Vagina (tissue), 2 donors: ENCODE data around the gene CORO6. TPM values are rescaled to one million over a fixed set of nuclear protein-coding genes. Genes with fewer than 3 reads are reported as not detected.
"Not testable (repeated sequence)": the region's sequence is repeated elsewhere in the genome, so short reads cannot be mapped to it uniquely, and the experiment has no call there.

ENCODE experiments used
- DNase-seq, 2 donors: peaks; one replicate each; pipeline ENCODE4 v3.0.0-alpha.2; 2017; ENCODE audit errors: extremely low spot score in 2 of 2
- H3K27ac ChIP-seq: fragments of 200-600 bp; sonication (generic); one replicate; pipeline ENCODE4 v1.5.1; 2019
- H3K27me3 ChIP-seq: fragments of 200-600 bp; sonication (generic); one replicate; pipeline ENCODE4 v1.5.1; 2019
- H3K36me3 ChIP-seq, 2 donors: fragments of 200-600 bp; sonication (generic); one replicate each; pipeline ENCODE4 v1.5.1; 2017 to 2019
- H3K4me1 ChIP-seq: fragments of 200-600 bp; sonication (generic); one replicate; pipeline ENCODE4 v1.5.1; 2019
- H3K4me3 ChIP-seq, 2 donors: fragments of 200-600 bp; sonication (generic); 1 replicate in 1 of 2; 2 replicates in 1 of 2; pipeline ENCODE4 v1.5.1; 2016 to 2019
- H3K9me3 ChIP-seq: fragments of 200-600 bp; sonication (generic); one replicate; pipeline ENCODE4 v1.5.1; 2019
- CTCF ChIP-seq, 3 experiments: fragments of 450-650 bp in 2 of 3; fragments of 200-600 bp in 1 of 3; sonication (generic) in 1 of 3; IDR thresholded peaks; one replicate each; pipeline ENCODE4 v1.5.1; 2017 to 2019; ENCODE audit warnings: antibody characterized with exemption in 3 of 3, mild to moderate bottlenecking in 2 of 3, moderate library complexity in 2 of 3
- POLR2A ChIP-seq, 2 donors: fragments of 450-650 bp; IDR thresholded peaks; one replicate each; pipeline ENCODE4 v1.6.1; 2017; ENCODE audit warnings: antibody characterized with exemption in 2 of 2, mild to moderate bottlenecking in 2 of 2, moderate library complexity in 2 of 2
- POLR2AphosphoS5 ChIP-seq, 2 donors: sonication (generic); formaldehyde crosslinking; IDR thresholded peaks; one replicate each; pipeline ENCODE4 v1.9.0; 2017; ENCODE audit warnings: antibody characterized with exemption in 2 of 2, mild to moderate bottlenecking in 2 of 2, low read depth in 1 of 2; ENCODE audit not compliant: insufficient read depth in 1 of 2
- intact Hi-C: fragments of 100-400 bp; cut with DNase I; formaldehyde crosslinking; loops from one replicate; pipeline ENCODE4 v1.15.1; 2023
- total RNA-seq: library from RNA; depleted of rRNA; stranded (reverse); fragments of >200 nt; gene quantifications from one replicate; pipeline ENCODE4 v1.2.3, GENCODE V29; 2016

CORO6 gene
- total RNA-seq, 1 donor from 2014 or later = 23.6 TPM

- Histone ChIP-seq H3K4me1 (no peaks in the 10 kb centered on the region), H3K36me3 (peaks cover 0 to 7% of the 10 kb centered on the region in 2 donors), H3K27me3 (no peaks in the 10 kb centered on the region), H3K27ac (no peak overlapping the region), H3K9me3 (no peaks in the 10 kb centered on the region), H3K4me3 (no peak overlapping the region)
- intact Hi-C loops = no loop called here
- no peak for DNase-seq
- TF ChIP-seq POLR2AphosphoS5 (IDR thresholded peaks at IDR 0.05; ENCODE audit: insufficient read depth in 1 of 2, low read depth in 1 of 2) = no peak
- no peak for TF ChIP-seq CTCF (IDR thresholded peaks at IDR 0.05)
- TF ChIP-seq POLR2A (IDR thresholded peaks at IDR 0.05) = no peak
These were observed 31.4 kb upstream of the CORO6 start for GRCh38 chr17:29653995-29654714.

GRCh38 chr17:29652976-29653375 lies 30.3 kb upstream of the CORO6 start:
- no peak for TF ChIP-seq POLR2A (IDR thresholded peaks at IDR 0.05)
- no peak for TF ChIP-seq POLR2AphosphoS5 (IDR thresholded peaks at IDR 0.05; ENCODE audit: insufficient read depth in 1 of 2, low read depth in 1 of 2)
- DNase-seq = no peak
- H3K36me3 ChIP-seq = peaks cover 0 to 7% of the 10 kb centered on the region in 2 donors
- no peak overlapping the region for H3K4me3 ChIP-seq
- no peaks in the 10 kb centered on the region for H3K4me1 ChIP-seq
- intact Hi-C loops = no loop called here
- H3K27ac ChIP-seq = no peak overlapping the region
- H3K27me3 ChIP-seq = no peaks in the 10 kb centered on the region
- no peaks in the 10 kb centered on the region for H3K9me3 ChIP-seq

DNA sequence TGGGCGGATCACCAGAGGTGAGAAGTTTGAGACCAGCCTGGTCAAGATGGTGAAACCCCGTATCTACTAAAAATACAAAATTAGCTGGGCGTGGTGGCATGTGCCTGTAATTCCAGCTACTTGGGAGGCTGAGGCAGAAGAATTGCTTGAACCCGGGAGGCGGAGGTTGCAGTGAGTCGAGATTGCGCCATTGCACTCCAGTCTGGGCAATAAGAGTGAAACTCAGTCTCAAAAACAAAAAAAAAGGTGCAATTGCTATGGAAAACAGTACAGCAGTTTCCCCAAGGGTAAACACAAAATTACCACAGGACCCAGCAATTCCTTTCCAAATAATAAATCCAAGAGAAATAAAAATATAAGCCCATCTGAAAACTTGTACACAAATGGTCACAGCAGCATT lies 29.2 kb upstream of the CORO6 start:
- H3K27ac ChIP-seq, H3K36me3 ChIP-seq, intact Hi-C loops, H3K4me3 ChIP-seq, H3K4me1 ChIP-seq, H3K9me3 ChIP-seq, DNase-seq, H3K27me3 ChIP-seq: not testable (repeated sequence)

DNA sequence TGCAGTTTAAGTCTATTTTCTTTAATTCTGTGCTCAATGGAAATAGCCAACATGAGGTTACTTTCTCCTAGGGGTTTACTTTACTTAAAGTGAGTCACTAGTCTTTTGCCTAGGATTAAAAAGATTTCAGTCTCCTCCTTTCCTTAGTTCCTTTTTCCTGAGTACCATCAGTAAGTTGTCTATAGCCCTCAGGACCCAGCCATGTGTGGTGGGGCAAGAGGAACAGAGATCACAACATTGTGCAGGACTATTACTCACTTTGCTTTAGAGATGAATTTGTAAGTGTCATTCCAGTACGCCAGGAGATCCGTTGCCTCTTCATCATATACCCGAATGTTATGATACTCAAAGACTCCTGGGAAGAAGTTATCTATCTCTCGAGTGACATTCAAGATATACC lies 27.7 kb upstream of the CORO6 start:
- H3K27me3 ChIP-seq = no peaks in the 10 kb centered on the region

GRCh38 chr17:29649359-29649758 lies 26.6 kb upstream of the CORO6 start:
- Histone ChIP-seq H3K27me3 (no peaks in the 10 kb centered on the region), H3K36me3 (no peaks in the 10 kb centered on the region), H3K27ac (no peak overlapping the region), H3K9me3 (no peaks in the 10 kb centered on the region), H3K4me3 (no peak overlapping the region), H3K4me1 (peaks cover 22% of the 10 kb centered on the region)
- TF ChIP-seq POLR2AphosphoS5 (IDR thresholded peaks at IDR 0.05; ENCODE audit: insufficient read depth in 1 of 2, low read depth in 1 of 2) (no peak), POLR2A (IDR thresholded peaks at IDR 0.05) (no peak), CTCF (IDR thresholded peaks at IDR 0.05) (no peak)
- DNase-seq = no peak
- intact Hi-C loops = no loop called here

More for the DNA sequence above, 27.7 kb upstream of the CORO6 start:
- peaks cover 11% of the 10 kb centered on the region for H3K4me1 ChIP-seq
- no peak for TF ChIP-seq POLR2A (IDR thresholded peaks at IDR 0.05)
- TF ChIP-seq CTCF (IDR thresholded peaks at IDR 0.05) = no peak
- no peak for TF ChIP-seq POLR2AphosphoS5 (IDR thresholded peaks at IDR 0.05; ENCODE audit: insufficient read depth in 1 of 2, low read depth in 1 of 2)
- H3K9me3 ChIP-seq = no peaks in the 10 kb centered on the region
- H3K4me3 ChIP-seq = no peak overlapping the region
- DNase-seq = no peak
- no peaks in the 10 kb centered on the region for H3K36me3 ChIP-seq
- H3K27ac ChIP-seq = no peak overlapping the region
- intact Hi-C loops = no loop called here

GRCh38 chr17:29648005-29648404 lies 25.3 kb upstream of the CORO6 start:
- intact Hi-C loops = no loop called here

More at GRCh38 chr17:29648005-29648404, 25.3 kb upstream of the CORO6 start:
- no peak for DNase-seq
- H3K27ac ChIP-seq = peak overlapping the region; percentile 87
- TF ChIP-seq CTCF (IDR thresholded peaks at IDR 0.05) (no peak), POLR2AphosphoS5 (IDR thresholded peaks at IDR 0.05; ENCODE audit: insufficient read depth in 1 of 2, low read depth in 1 of 2) (no peak), POLR2A (IDR thresholded peaks at IDR 0.05) (no peak)
- H3K4me3 ChIP-seq = no peak overlapping the region
- peaks cover 35% of the 10 kb centered on the region for H3K4me1 ChIP-seq
- no peaks in the 10 kb centered on the region for H3K36me3 ChIP-seq
- H3K9me3 ChIP-seq = no peaks in the 10 kb centered on the region
- H3K27me3 ChIP-seq = no peaks in the 10 kb centered on the region
